NCI-H2171 treated with DMSO at 0.1 percent for 48 hours (cell line): Measurements from ENCODE around the gene TUBGCP2.
"Not testable (repeated sequence)": the region's sequence is repeated elsewhere in the genome, so short reads cannot be mapped to it uniquely, and the experiment has no call there.

Experiments
- DNase-seq: peaks from one replicate; lab custom pipeline; 2025; lab: John Stamatoyannopoulos, UW

Gene TUBGCP2

GRCh38 chr10:133266056-133266795, 42.4 kb downstream of the TUBGCP2 start:
- no peak for DNase-seq

GRCh38 chr10:133265052-133265451, 43.6 kb downstream of the TUBGCP2 start:
- DNase-seq: not testable (repeated sequence)

GRCh38 chr10:133264461-133264860, 44.2 kb downstream of the TUBGCP2 start:
- DNase-seq: no peak

GRCh38 chr10:133263674-133264073, 45.0 kb downstream of the TUBGCP2 start:
- no peak for DNase-seq

GRCh38 chr10:133262696-133263095, 46.0 kb downstream of the TUBGCP2 start:
- DNase-seq: peak; percentile 81

- DNase-seq: peak; percentile 65
These were observed 46.8 kb downstream of the TUBGCP2 start for GRCh38 chr10:133261726-133262325.

- peak; percentile 31 for DNase-seq
These were observed 47.6 kb downstream of the TUBGCP2 start for GRCh38 chr10:133260895-133261725.

- no peak for DNase-seq
These were observed 49.1 kb downstream of the TUBGCP2 start for GRCh38 chr10:133259602-133259989.

- peak; percentile 35 for DNase-seq
These were observed 49.7 kb downstream of the TUBGCP2 start for GRCh38 chr10:133258818-133259601.

- peak; percentile 66 for DNase-seq
These were observed 50.4 kb downstream of the TUBGCP2 start for GRCh38 chr10:133258066-133258817.

GRCh38 chr10:133257489-133258065, 51.1 kb downstream of the TUBGCP2 start:
- peak; percentile 15 for DNase-seq

- DNase-seq: no peak
These were observed 53.3 kb downstream of the TUBGCP2 start for GRCh38 chr10:133255323-133255722.

GRCh38 chr10:133254421-133255120, 54.1 kb downstream of the TUBGCP2 start:
- no peak for DNase-seq

GRCh38 chr10:133253361-133253955, 55.2 kb downstream of the TUBGCP2 start:
- no peak for DNase-seq

GRCh38 chr10:133252223-133252552, 56.5 kb downstream of the TUBGCP2 start:
- DNase-seq: no peak

- DNase-seq: no peak
These were observed 57.1 kb downstream of the TUBGCP2 start for GRCh38 chr10:133251388-133252222.

- no peak for DNase-seq
These were observed 58.5 kb downstream of the TUBGCP2 start for GRCh38 chr10:133249975-133250754.

GRCh38 chr10:133249094-133249780, 59.4 kb downstream of the TUBGCP2 start:
- DNase-seq: no peak
